Esophagus squamous epithelium (tissue), 5 donors: ENCODE results near the gene CTNNA2. TPM values are rescaled to one million over a fixed set of nuclear protein-coding genes. Genes with fewer than 3 reads are reported as not detected.

ENCODE experiments used
- DNase-seq: peaks from one replicate; lab custom pipeline; 2025; lab: John Stamatoyannopoulos, UW
- H3K27ac ChIP-seq, 4 donors: fragments of 200-600 bp; sonication (generic); one replicate each; pipeline ENCODE4 v1.5.1; 2016 to 2019; ENCODE audit warnings: mild to moderate bottlenecking in 1 of 4
- H3K27me3 ChIP-seq, 4 donors: fragments of 200-600 bp; sonication (generic); 1 replicate in 3 of 4; 2 replicates in 1 of 4; pipeline versions ENCODE4 v1.5.1 to v1.6.0; 2017 to 2021; ENCODE audit warnings: antibody characterized with exemption in 1 of 4
- H3K36me3 ChIP-seq, 3 donors: fragments of 200-600 bp; sonication (generic); one replicate each; pipeline ENCODE4 v1.5.1; 2016 to 2019
- H3K4me1 ChIP-seq, 3 donors: fragments of 200-600 bp; sonication (generic); one replicate each; pipeline ENCODE4 v1.5.1; 2017 to 2019
- H3K4me3 ChIP-seq, 4 donors: fragments of 200-600 bp; sonication (generic); 1 replicate in 3 of 4; 2 replicates in 1 of 4; pipeline ENCODE4 v1.5.1; 2016 to 2019; ENCODE audit warnings: mild to moderate bottlenecking in 2 of 4, moderate library complexity in 1 of 4
- H3K9me3 ChIP-seq, 3 donors: fragments of 200-600 bp; sonication (generic); one replicate each; pipeline ENCODE4 v1.5.1; 2016 to 2019
- POLR2A ChIP-seq, 4 donors: fragments of 450-650 bp; IDR thresholded peaks; one replicate each; pipeline ENCODE4 v1.6.1; 2017; ENCODE audit warnings: antibody characterized with exemption in 4 of 4, mild to moderate bottlenecking in 4 of 4, moderate library complexity in 3 of 4
- WGBS, 2 donors: methylation state at CpG; one replicate each; pipeline ENCODE4 v1.1.5; 2018; 5-methylcytosine and 5-hydroxymethylcytosine counted together
- intact Hi-C: fragments of 100-400 bp; cut with DNase I; formaldehyde crosslinking; loops from one replicate; pipeline ENCODE4 v1.15.0; 2022
- total RNA-seq, 4 donors: library from RNA; depleted of rRNA; stranded (reverse); fragments of >200 nt; gene quantifications; one replicate each; pipeline ENCODE4 v1.1.0, GENCODE V29; 2016
- TF ChIP-seq, protein P1 (sequence below), 6 experiments: fragments of 450-650 bp in 4 of 6; fragments of 200-600 bp in 2 of 6; sonication (generic) in 2 of 6; IDR thresholded peaks; one replicate each; pipeline ENCODE4 v1.5.1; 2016 to 2019; ENCODE audit warnings: antibody characterized with exemption in 6 of 6, mild to moderate bottlenecking in 4 of 6, moderate library complexity in 4 of 6
- donor health status: DM: yes; HTN: yes; CAD: no.

Gene CTNNA2
- total RNA-seq, 4 donors from 2014 or later = not detected

DNA sequence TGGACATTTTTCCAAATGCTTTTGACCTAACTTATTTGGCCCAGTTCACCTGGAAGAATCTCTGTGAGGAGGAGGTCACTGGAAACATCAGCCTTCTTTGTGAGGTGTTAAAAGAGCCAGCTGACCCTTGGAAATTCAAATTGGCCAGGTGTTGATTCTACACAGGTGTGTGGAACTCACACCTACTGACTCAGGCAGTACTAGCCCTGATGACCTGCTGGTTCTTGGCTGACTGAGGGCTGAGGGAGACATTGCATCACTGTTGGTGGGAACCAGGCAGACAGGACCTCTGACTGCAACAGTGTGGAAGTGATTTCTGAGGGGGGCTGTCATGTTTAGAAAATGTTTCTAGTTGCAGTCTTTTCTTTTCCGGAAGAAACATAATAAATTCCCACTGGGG, 1033.9 kb downstream of the CTNNA2 start:
- Histone ChIP-seq H3K4me3 (no peak overlapping the region), H3K27ac (no peak overlapping the region), H3K27me3 (no peaks in the 10 kb centered on the region), H3K9me3 (no peaks in the 10 kb centered on the region), H3K4me1 (peaks cover 0 to 19% (median 0%) of the 10 kb centered on the region in 3 donors), H3K36me3 (no peaks in the 10 kb centered on the region)
- DNase-seq = no peak
- no peak for TF ChIP-seq POLR2A (IDR thresholded peaks at IDR 0.05)
- TF ChIP-seq, protein P1, sequence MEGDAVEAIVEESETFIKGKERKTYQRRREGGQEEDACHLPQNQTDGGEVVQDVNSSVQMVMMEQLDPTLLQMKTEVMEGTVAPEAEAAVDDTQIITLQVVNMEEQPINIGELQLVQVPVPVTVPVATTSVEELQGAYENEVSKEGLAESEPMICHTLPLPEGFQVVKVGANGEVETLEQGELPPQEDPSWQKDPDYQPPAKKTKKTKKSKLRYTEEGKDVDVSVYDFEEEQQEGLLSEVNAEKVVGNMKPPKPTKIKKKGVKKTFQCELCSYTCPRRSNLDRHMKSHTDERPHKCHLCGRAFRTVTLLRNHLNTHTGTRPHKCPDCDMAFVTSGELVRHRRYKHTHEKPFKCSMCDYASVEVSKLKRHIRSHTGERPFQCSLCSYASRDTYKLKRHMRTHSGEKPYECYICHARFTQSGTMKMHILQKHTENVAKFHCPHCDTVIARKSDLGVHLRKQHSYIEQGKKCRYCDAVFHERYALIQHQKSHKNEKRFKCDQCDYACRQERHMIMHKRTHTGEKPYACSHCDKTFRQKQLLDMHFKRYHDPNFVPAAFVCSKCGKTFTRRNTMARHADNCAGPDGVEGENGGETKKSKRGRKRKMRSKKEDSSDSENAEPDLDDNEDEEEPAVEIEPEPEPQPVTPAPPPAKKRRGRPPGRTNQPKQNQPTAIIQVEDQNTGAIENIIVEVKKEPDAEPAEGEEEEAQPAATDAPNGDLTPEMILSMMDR (IDR thresholded peaks at IDR 0.05) = no peak
- intact Hi-C loops = no loop called here
- 50 to 57% methylated on average over 1 of the region's 1 CpG for WGBS, 2 donors

DNA sequence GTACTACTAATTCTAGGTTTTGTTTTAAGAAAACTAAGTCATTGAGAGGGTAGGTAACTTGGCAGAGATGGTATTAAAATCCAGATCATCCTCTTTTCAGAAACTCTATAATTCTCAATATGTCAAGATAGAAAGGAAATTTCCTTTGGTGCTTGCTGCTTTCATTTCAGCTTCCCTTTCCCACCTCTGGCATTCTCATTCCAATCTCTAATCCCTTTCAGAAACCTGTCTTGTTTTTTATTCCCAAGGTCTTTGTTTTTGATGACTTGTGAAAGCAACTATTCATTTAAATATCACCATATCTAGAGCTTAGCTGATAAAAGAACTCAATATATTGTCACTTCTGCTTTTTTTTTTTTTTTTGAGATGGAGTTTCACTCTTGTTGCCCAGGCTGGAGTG, 1034.5 kb downstream of the CTNNA2 start:
- peaks cover 0 to 19% (median 0%) of the 10 kb centered on the region in 3 donors for H3K4me1 ChIP-seq
- no peak overlapping the region for H3K4me3 ChIP-seq
- no peak for DNase-seq
- H3K27me3 ChIP-seq = no peaks in the 10 kb centered on the region
- intact Hi-C loops = no loop called here
- no peaks in the 10 kb centered on the region for H3K9me3 ChIP-seq
- TF ChIP-seq POLR2A (IDR thresholded peaks at IDR 0.05) = no peak
- TF ChIP-seq, protein P1 (IDR thresholded peaks at IDR 0.05) = no peak
- H3K36me3 ChIP-seq = no peaks in the 10 kb centered on the region
- H3K27ac ChIP-seq = no peak overlapping the region

DNA sequence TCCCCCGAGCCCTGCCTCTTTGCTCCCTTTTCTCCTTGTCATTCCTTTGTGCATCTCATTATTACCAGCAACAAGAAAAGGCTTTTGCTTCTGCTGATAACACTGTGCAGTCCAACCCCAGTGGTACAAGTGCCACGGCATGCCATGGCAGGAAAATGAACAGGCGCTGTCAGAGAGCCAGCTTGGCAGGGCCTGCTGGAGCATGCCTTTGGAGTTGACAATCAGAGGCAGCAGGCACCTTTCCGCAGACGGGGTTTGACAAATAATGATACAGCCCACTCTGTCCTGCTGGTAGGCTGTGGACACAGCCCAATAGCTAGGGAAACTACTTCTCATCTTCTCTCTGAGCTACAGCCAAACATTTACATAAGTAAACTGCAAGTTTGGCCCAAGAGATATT, 1035.6 kb downstream of the CTNNA2 start:
- Histone ChIP-seq H3K9me3 (no peaks in the 10 kb centered on the region), H3K27ac (no peak overlapping the region), H3K36me3 (no peaks in the 10 kb centered on the region), H3K4me1 (peaks cover 0 to 19% (median 0%) of the 10 kb centered on the region in 3 donors), H3K4me3 (no peak overlapping the region), H3K27me3 (no peaks in the 10 kb centered on the region)
- intact Hi-C loops = no loop called here
- WGBS, 2 donors = 50 to 53% methylated on average over 1 to 5 of the region's 5 CpGs
- DNase-seq = no peak
- TF ChIP-seq POLR2A (IDR thresholded peaks at IDR 0.05) = no peak
- TF ChIP-seq, protein P1 (IDR thresholded peaks at IDR 0.05) = no peak

DNA sequence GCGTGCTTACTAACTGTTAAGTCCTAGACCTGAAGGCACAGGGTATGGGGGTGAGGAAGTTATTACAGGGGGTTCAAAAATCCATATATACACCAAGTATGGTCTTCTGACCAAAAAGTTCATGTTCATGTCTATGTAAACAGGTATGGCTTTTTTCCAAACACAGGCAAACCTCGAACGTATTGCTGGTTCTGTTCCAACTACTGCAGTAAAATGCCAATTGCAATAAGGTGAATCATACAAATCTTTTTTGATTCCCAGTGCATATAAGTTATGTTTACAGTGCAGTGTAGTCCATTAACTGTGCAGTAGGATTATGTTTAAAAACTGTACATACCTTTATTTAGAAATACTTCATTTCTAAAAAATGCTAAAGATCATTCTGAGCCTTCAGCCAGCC, 1037.0 kb downstream of the CTNNA2 start:
- peaks cover 0 to 19% (median 0%) of the 10 kb centered on the region in 3 donors for H3K4me1 ChIP-seq
- TF ChIP-seq, protein P1 (IDR thresholded peaks at IDR 0.05) = no peak
- no peak for TF ChIP-seq POLR2A (IDR thresholded peaks at IDR 0.05)
- no peak overlapping the region for H3K4me3 ChIP-seq
- no peaks in the 10 kb centered on the region for H3K9me3 ChIP-seq
- intact Hi-C loops = no loop called here
- 30 to 37% methylated on average over 3 of the region's 3 CpGs for WGBS, 2 donors
- H3K27ac ChIP-seq = no peak overlapping the region
- no peaks in the 10 kb centered on the region for H3K27me3 ChIP-seq
- no peaks in the 10 kb centered on the region for H3K36me3 ChIP-seq
- no peak for DNase-seq

DNA sequence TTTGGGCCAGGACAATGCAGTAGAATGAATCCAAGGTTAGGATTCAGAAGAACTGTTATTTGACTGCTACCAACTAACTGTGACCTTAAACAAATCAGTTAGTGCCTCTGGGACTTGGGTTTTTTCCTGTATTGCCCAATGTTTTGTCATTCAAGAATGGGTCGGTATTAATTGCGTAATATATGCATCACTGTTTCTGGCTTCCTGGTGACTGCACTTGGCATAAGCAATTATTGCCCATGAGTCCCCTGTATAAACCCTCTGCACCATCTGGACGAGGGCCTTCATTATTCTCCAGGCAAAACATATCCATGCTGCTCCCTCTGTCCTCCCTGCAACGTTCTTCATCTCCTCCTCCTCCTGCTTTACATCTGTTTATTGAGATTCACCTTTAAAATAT, 1047.5 kb downstream of the CTNNA2 start:
- intact Hi-C loops = no loop called here
- Histone ChIP-seq H3K27ac (no peak overlapping the region), H3K4me1 (no peaks in the 10 kb centered on the region), H3K9me3 (no peaks in the 10 kb centered on the region), H3K36me3 (no peaks in the 10 kb centered on the region), H3K27me3 (no peaks in the 10 kb centered on the region), H3K4me3 (no peak overlapping the region)
- WGBS, 2 donors = 23 to 29% methylated on average over 4 of the region's 4 CpGs
- no peak for DNase-seq
- TF ChIP-seq, protein P1 (IDR thresholded peaks at IDR 0.05) = no peak
- TF ChIP-seq POLR2A (IDR thresholded peaks at IDR 0.05) = no peak
